NOMO-1 treated with DMSO at 0.1 percent for 48 hours (cell line): ENCODE data around the gene TOX2.

Source experiments
- DNase-seq: peaks from one replicate; lab custom pipeline; 2025; ENCODE audit not compliant: unreplicated experiment; lab: John Stamatoyannopoulos, UW

TOX2 gene

DNA sequence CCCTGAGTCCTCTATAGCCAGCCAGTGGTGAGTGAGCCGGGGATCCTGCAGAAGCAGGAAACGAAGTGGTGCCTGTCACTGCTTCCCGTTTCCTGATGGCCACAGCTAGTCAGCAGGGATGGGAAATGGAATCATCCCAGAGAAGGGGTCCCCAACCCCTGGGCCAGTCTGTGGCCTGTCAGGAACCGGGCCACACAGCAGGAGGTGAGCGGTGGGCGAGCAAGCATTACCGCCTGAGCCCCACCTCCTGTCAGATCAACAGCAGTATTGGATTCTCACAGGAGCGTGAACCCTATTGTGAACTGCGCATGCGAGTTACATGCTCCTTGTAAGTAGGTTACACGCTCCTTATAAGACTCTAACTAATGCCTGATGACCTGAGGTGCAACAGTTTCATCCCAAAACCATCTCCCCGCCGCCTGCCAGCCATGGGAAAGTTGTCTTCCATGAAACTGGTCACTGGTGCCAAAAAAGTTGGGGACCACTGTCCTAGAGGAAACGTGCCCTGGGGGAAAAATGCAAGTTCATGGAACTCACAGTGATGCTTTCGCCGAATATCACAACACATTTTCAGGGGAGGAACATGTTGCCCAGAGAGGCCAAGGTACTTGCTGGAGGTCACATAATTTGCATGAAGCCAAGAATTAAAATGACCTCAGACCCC is 158.5 kb downstream of the TOX2 start:
- no peak for DNase-seq

GRCh38 chr20:44073675-44074071 is 159.0 kb downstream of the TOX2 start:
- DNase-seq = no peak

GRCh38 chr20:44074252-44075151 is 159.8 kb downstream of the TOX2 start:
- DNase-seq = peak; percentile 41

- peak; percentile 76 for DNase-seq
These were observed 160.7 kb downstream of the TOX2 start for GRCh38 chr20:44075191-44075949.

DNA sequence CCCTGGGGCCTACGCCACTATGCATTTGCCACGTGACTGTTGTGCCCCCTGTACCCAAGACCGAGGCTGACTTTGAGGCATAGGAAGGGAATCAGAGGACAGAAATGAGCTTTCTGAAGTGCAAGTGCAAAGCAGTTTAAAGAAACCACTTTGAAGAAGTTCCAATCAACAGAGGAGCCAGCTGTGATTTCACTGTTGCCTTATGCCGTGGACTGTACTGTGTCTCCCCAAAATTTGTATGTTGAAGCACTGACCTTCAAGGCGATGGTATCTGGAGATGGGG is 161.2 kb downstream of the TOX2 start:
- DNase-seq = no peak

DNA sequence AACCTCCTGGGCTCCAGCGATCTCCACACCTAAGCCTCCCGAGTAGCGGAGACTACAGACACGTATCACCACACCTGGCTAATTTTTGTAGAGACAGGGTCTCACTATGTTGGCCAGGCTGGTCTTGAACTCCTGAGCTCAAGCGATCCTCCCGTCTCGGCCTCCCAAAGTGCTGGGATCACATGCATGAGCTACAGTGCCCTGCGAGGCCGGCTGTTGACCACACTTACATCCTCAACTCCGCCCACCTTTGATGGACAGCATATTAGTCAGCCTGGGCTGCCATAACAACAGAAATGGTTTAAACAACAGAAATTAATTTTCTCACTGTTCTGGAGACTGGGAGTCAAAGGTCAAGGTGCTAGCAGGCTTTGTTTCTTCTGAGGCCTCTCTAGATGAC is 164.6 kb downstream of the TOX2 start:
- no peak for DNase-seq

DNA sequence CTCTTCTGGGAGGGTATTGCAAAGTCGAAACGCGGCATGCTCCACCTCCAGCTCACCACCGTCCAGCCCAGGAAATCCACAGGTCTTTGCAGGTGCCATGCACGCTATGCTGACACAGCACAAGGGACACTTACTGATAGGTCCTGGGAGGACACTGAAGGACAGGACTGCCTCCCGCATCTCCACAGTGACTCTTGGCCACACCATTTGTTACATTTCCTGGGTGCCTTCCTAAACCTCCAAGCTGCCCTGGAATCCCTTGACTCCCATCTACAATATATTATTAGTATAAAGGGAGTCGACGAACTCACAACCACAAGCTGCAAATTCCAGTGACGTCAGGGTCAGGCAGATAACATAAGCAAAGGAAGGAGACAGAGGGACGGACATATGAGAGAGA is 165.4 kb downstream of the TOX2 start:
- no peak for DNase-seq

- DNase-seq = peak; percentile 75
These were observed 166.1 kb downstream of the TOX2 start for GRCh38 chr20:44080646-44081267.

DNA sequence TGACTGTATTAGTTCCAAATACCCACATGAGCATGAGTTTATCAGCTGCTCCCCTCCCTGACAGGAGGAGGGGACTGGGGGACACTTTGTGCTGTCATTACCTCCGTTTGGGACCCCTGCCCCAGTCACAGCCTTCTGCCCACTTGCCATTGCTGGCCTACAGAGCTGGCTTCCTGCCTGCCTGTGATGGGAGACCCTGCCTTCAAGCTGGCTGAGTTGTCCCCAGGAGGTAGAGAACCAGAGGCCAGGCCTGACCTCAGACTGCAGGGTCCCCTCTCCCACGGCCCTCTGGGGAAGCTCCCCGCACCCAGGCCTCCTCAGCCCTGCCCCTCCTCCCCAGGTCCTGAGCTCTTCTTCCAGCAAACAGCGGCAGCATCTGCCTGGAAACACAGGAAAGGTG is 166.8 kb downstream of the TOX2 start:
- DNase-seq = no peak

DNA sequence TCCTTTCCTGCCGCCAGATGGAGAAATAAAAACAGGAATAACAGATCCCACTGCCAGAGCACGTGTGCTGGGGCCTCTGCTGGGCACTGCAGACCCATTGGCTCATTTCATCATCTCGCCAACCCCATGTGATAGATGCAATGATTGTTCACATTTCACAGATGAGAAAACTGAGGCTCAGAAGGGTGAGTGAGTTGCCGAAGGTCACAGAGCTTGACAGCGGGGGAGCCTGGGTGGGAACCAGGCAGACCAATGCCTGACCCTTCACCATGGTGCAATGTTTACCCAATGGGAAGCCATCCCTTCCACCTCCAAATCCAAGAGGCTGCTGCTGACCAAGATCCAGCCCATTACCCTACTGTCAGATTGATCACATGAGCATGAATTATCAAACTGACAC is 167.2 kb downstream of the TOX2 start:
- DNase-seq = no peak

DNA sequence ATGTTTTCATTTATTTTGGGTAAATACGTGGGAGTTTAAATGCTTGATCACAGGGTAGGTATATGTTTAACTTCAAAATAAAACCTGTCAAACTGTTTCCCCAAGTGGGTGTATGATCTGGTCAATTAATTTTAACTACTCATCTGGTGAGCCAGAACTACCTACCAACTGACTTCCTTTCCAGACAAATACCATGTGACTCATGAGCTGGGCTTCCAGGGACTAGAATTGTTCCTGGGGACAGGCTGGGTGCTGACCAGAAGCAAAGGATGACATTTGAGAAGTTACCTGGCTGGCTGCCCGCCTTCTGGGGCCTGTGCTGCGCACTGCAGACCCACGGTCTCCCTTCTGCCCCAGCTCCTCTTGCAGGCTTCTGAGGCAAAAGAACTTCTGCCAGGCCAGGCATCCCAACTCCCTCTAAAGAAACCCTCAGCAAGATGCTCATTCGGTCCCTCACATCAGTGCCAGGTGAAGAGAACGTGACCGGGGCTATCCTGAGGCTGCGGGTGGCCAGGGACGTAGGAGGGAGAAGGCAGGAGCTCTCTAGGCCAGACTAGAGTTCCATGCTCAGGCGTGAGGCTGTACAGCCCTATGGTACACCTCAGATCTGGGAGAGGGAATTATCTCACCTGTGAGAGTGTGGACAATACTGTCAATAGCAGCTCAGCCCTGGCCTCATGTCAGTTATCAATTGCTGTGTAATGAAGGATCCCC is 168.7 kb downstream of the TOX2 start:
- no peak for DNase-seq

DNA sequence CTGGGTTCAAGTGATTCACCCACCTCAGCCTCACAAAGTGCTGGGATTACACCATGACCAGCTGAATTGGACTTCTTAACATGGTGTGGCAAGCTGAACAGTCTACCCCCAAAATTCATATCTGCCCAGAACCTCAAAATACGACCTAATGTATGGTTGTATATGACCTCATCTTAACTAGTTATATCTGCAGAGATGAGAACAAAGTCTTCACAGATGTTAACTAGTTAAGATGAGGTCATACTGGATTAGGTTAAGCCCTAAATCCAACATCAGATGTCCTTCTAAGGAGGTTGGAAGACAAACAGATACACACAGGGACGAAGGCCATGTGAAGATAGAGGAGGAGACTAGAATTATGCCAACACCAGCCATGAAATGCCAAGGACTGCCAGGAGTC is 169.8 kb downstream of the TOX2 start:
- no peak for DNase-seq

DNA sequence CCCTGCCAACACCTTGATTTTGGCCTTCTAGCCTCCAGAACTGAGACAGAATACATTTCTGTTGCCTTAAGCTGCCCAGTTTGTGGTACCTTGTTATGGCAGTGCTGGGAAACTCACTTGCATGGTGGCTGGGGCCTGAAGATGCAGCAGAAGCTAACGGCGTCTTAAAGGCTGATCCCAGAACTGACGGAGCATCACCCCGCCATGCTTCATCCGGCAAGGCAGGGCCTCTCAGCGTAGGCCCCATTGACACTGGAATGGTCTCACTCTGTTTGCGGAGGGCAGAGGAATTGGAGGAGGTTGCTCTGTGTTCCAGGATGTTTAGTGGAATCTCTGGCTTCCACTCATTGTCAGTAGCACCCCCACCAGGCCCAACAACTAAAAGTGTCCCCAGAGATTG is 170.2 kb downstream of the TOX2 start:
- DNase-seq = no peak

DNA sequence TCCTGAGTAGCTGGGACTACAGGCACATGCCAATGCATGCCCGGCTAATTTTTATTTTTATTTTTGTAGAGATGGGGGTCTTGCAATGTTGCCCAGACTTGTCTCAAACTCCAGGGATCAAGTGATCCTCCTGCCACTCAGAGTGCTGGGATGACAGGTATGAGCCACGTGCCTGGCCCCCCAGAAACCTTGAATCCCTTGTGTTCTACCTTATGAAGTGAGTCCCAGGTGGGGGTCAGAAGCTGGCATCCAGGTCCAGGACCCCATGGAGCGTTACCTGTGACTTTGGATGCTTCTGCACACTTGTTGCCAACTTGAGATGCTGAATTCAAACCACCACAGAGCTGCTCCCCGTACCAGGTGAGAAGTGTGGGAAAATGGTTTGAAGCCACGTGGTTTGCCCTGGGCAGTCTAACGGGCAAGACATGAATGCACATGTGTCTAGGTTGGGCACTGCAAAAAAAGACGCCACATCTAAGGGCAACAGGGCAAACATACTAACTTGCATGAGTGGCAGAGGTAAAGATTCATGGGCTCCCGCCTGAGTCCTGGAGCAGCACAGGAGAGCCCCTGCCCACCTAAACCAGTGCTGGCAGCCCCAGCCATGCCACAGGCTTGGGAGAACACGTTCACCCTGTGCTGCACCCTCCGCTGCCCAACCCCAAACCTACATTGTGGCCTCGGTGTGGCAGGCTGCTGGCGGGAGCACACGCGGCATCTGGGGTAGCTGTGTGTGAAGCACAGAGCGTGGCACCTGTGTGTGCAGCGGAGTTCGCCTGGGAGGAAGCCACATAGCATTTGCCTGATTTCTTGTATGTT is 171.2 kb downstream of the TOX2 start:
- DNase-seq = no peak

- no peak for DNase-seq
These were observed 172.6 kb downstream of the TOX2 start for GRCh38 chr20:44087051-44087856.

DNA sequence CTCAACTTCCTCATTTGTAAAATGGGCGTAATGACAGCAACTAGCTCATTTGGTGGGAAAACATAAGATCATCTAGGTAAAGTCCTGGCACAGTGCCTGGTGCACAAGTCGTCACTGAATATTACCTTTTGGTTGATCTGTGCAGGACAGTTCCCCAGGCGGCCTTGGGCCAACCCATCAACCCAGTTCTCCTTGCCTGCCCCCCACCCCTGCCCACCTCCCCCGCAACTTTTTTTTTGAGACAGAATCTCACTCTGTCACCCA is 173.1 kb downstream of the TOX2 start:
- DNase-seq = no peak

GRCh38 chr20:44089987-44090674 is 175.5 kb downstream of the TOX2 start:
- DNase-seq = peak; percentile 64

- no peak for DNase-seq
These were observed 176.4 kb downstream of the TOX2 start for GRCh38 chr20:44091026-44091425.
